Measurements from ENCODE around the gene LCLAT1. TPM values are rescaled to one million over a fixed set of nuclear protein-coding genes. Genes with fewer than 3 reads are reported as not detected.

Gene LCLAT1
- polyA plus RNA-seq, 1 experiment, result 25.2 TPM

DNA sequence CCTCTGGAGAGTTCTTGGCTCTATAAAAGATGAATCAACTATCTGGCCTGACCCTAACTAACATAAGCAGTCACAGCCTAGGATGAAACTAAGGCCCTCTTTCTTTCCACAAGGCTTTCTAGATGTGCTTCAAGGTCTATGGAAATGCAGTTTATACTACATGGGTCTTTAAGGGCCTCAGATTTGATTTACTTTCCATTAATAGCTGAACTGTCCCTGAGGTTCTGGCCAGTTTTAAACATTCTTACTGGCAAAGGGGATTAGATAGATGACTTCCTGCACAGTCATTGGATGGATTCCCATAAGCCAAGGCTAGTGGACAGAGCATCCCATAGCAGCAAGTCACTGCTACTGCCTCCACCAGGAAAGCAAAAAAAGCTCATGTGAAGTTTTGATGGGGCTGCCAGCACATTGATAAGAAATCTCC lies 38.1 kb upstream of the LCLAT1 start:
- no peak for DNase-seq (ENCODE audit: low read depth, low spot score)
- Histone ChIP-seq H3K27me3 (ENCODE audit: control insufficient read depth, insufficient read depth, low read length) (no peaks in the 10 kb centered on the region), H3K9me3 (ENCODE audit: control insufficient read depth, insufficient read depth, low read length) (no peaks in the 10 kb centered on the region), H3K27ac (ENCODE audit: low read depth, low read length) (peak overlapping the region; percentile 71), H3K4me3 (ENCODE audit: low read depth, low read length) (no peak overlapping the region)
- ChIA-PET POLR2A (interaction anchor here (1.0 to 2.4 kb wide), 2 partner anchors 13 to 177 kb away, joined by 3 to 6 read pairs; no protein-coding TSS in a partner anchor), CTCF (interaction anchor here (1.1 kb wide), 2 partner anchors 201 to 303 kb away, joined by 3 to 6 read pairs; no protein-coding TSS in a partner anchor)
- TF ChIP-seq, protein P1, sequence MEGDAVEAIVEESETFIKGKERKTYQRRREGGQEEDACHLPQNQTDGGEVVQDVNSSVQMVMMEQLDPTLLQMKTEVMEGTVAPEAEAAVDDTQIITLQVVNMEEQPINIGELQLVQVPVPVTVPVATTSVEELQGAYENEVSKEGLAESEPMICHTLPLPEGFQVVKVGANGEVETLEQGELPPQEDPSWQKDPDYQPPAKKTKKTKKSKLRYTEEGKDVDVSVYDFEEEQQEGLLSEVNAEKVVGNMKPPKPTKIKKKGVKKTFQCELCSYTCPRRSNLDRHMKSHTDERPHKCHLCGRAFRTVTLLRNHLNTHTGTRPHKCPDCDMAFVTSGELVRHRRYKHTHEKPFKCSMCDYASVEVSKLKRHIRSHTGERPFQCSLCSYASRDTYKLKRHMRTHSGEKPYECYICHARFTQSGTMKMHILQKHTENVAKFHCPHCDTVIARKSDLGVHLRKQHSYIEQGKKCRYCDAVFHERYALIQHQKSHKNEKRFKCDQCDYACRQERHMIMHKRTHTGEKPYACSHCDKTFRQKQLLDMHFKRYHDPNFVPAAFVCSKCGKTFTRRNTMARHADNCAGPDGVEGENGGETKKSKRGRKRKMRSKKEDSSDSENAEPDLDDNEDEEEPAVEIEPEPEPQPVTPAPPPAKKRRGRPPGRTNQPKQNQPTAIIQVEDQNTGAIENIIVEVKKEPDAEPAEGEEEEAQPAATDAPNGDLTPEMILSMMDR (IDR thresholded peaks at IDR 0.05; ENCODE audit: low read depth, low read length), result peak; percentile 40

DNA sequence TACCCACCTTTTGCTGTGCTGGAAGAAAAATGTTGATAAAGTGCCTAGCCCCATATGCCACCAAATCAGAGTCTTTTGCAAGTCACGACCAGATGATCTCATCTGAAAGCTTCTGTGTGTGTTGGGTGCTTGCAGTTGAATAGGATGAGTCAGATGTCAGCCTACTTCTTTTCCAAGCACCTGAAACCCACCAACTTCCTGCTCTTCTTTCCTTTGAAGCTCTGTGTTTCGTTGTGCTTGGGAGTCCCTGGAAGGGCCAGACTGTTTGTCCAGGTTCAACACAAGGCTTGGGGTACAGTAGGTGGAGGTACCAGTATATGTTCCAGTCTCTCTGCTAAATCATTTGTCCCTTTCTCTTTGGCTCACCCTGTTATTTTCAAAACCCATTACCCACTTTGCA lies 36.8 kb upstream of the LCLAT1 start:
- no peaks in the 10 kb centered on the region for H3K9me3 ChIP-seq (ENCODE audit: control insufficient read depth, insufficient read depth, low read length)
- no peak overlapping the region for H3K4me3 ChIP-seq (ENCODE audit: low read depth, low read length)
- TF ChIP-seq, protein P1 (IDR thresholded peaks at IDR 0.05; ENCODE audit: low read depth, low read length), result no peak
- POLR2A ChIA-PET, result interaction anchor here (0.6 to 2.4 kb wide), 3 partner anchors 12 to 178 kb away, joined by 4 to 7 read pairs (median 6); no protein-coding TSS in a partner anchor
- DNase-seq (ENCODE audit: low read depth, low spot score), result no peak
- CTCF ChIA-PET, result interaction anchor here (0.9 to 1.1 kb wide), 2 partner anchors 202 to 301 kb away, joined by 3 to 6 read pairs; no protein-coding TSS in a partner anchor
- H3K27ac ChIP-seq (ENCODE audit: low read depth, low read length), result peak overlapping the region; percentile 50
- H3K27me3 ChIP-seq (ENCODE audit: control insufficient read depth, insufficient read depth, low read length), result no peaks in the 10 kb centered on the region

GRCh38 chr2:30412047-30412683 lies 34.9 kb upstream of the LCLAT1 start:
- ChIA-PET CTCF (interaction anchor here (1.0 to 1.6 kb wide), 6 partner anchors 10 to 299 kb away, joined by 3 to 9 read pairs (median 3); no protein-coding TSS in a partner anchor), POLR2A (interaction anchor here (0.6 to 1.4 kb wide), 6 partner anchors 8 to 247 kb away, joined by 3 to 10 read pairs (median 4); partner anchors contain the start of gene LBH)
- no peak for DNase-seq (ENCODE audit: low read depth, low spot score)
- Histone ChIP-seq H3K4me3 (ENCODE audit: low read depth, low read length) (no peak overlapping the region), H3K27ac (ENCODE audit: low read depth, low read length) (no peak overlapping the region), H3K9me3 (ENCODE audit: control insufficient read depth, insufficient read depth, low read length) (no peaks in the 10 kb centered on the region), H3K27me3 (ENCODE audit: control insufficient read depth, insufficient read depth, low read length) (no peaks in the 10 kb centered on the region)
- TF ChIP-seq, protein P1 (IDR thresholded peaks at IDR 0.05; ENCODE audit: low read depth, low read length), result no peak

DNA sequence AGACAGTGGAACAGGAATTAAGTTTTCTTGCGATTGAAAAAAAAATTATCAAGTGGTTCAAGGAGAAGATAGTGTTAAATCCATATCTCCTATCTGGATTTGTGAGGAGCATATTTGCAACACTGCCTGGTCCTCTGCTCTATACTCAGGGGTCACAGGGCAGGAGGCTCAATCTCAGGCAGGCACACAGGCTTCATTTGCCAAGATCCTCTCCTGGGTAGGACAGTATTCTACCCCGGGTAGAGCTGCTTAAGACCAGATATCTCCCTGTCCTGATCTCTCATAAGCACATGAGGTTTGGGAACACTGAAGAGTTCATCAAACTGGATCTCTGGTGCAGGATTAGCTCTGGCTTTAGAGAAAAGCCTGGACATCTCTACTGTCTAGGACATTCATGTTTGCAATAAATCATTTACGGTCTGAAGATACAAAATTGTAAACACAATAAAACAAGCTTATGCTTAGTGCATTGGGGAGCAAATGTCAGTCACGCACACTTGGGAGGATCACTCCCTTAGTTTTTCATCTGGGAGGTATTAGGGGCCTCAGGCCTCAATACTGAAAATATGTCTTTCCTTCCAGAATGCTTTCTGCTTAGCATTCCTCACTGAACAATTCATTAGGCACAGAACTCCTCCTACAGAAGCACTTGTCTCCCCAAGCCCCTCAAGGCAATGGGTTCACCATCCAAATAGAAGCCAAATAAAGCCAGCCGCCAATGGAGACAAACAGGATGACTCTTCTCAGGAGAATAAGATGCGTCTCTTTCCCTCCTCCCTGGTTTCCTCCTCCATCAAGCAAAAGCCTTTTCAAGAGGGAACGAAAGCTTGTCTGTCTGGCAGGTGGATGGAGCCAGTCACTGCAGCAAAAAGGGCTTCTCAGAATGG lies 34.1 kb upstream of the LCLAT1 start:
- H3K27ac ChIP-seq (ENCODE audit: low read depth, low read length), result no peak overlapping the region
- TF ChIP-seq, protein P1 (IDR thresholded peaks at IDR 0.05; ENCODE audit: low read depth, low read length), result no peak
- POLR2A ChIA-PET, result interaction anchor here (0.7 to 1.4 kb wide), 4 partner anchors 9 to 182 kb away, joined by 3 to 10 read pairs (median 4); partner anchors contain the start of gene LBH
- no peaks in the 10 kb centered on the region for H3K9me3 ChIP-seq (ENCODE audit: control insufficient read depth, insufficient read depth, low read length)
- H3K27me3 ChIP-seq (ENCODE audit: control insufficient read depth, insufficient read depth, low read length), result no peaks in the 10 kb centered on the region
- H3K4me3 ChIP-seq (ENCODE audit: low read depth, low read length), result no peak overlapping the region
- no peak for DNase-seq (ENCODE audit: low read depth, low spot score)
- CTCF ChIA-PET, result interaction anchor here (1.0 to 1.6 kb wide), 5 partner anchors 9 to 299 kb away, joined by 3 to 9 read pairs (median 3); no protein-coding TSS in a partner anchor
